ENCODE data around the gene PDZD11. TPM values are rescaled to one million over a fixed set of nuclear protein-coding genes. Genes with fewer than 3 reads are reported as not detected.

The PDZD11 gene
- polyA plus RNA-seq, 4 donors, result 43.6 to 121 (median 64.0) TPM

DNA sequence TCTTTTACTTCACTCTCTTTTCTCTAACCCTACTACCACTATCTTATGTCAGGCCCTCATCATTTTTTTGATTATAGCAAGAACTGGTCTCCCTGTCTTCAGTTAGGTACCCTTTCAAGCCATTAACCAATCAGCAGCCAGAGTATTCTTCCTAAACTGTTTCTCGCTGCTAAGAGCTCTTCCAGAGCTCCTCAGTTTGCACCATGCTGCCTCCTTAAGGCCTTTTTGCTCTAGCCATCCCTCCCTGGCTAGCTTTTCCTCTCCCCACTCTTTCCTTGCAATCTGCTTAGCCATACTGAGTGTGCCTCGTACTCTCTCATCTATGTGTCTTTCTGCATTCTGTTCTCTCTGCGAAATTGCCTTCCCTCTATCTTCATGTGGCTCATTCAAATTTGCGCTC is 33.1 kb upstream of the PDZD11 start:
- H3K4me1 ChIP-seq (ENCODE audit: control insufficient read depth in 3 of 3, insufficient read depth in 2 of 3, low read depth in 1 of 3, low read length in 2 of 3), result no peaks in the 10 kb centered on the region
- no peak overlapping the region for H3K4me3 ChIP-seq (ENCODE audit: low read depth in 1 of 3, low read length in 3 of 3)
- no peak for DNase-seq
- FAIRE-seq, result no peak
- H3K27me3 ChIP-seq (ENCODE audit: control insufficient read depth in 3 of 3, insufficient read depth in 3 of 3, low read length in 3 of 3), result no peaks in the 10 kb centered on the region
- H3K36me3 ChIP-seq (ENCODE audit: control insufficient read depth in 3 of 3, insufficient read depth in 2 of 3, low read depth in 1 of 3, low read length in 3 of 3), result no peaks in the 10 kb centered on the region
- no peak overlapping the region for H3K27ac ChIP-seq (ENCODE audit: low read depth in 1 of 3, low read length in 2 of 3)
- WGBS, 3 donors, result 89 to 98% (median 97%) methylated on average over 4 of the region's 4 CpGs
- no peaks in the 10 kb centered on the region for H3K9me3 ChIP-seq (ENCODE audit: control insufficient read depth in 2 of 2, insufficient read depth in 1 of 2, low read depth in 1 of 2, low read length in 1 of 2)

- FAIRE-seq, result no peak
- no peaks in the 10 kb centered on the region for H3K4me1 ChIP-seq (ENCODE audit: control insufficient read depth in 3 of 3, insufficient read depth in 2 of 3, low read depth in 1 of 3, low read length in 2 of 3)
- no peak overlapping the region for H3K4me3 ChIP-seq (ENCODE audit: low read depth in 1 of 3, low read length in 3 of 3)
- no peak for DNase-seq
- H3K27me3 ChIP-seq (ENCODE audit: control insufficient read depth in 3 of 3, insufficient read depth in 3 of 3, low read length in 3 of 3), result no peaks in the 10 kb centered on the region
- H3K9me3 ChIP-seq (ENCODE audit: control insufficient read depth in 2 of 2, insufficient read depth in 1 of 2, low read depth in 1 of 2, low read length in 1 of 2), result no peaks in the 10 kb centered on the region
- WGBS, 3 donors, result 82 to 100% (median 97%) methylated on average over 1 of the region's 1 CpG
- H3K27ac ChIP-seq (ENCODE audit: low read depth in 1 of 3, low read length in 2 of 3), result no peak overlapping the region
- no peaks in the 10 kb centered on the region for H3K36me3 ChIP-seq (ENCODE audit: control insufficient read depth in 3 of 3, insufficient read depth in 2 of 3, low read depth in 1 of 3, low read length in 3 of 3)
Observed at GRCh38 chrX:70313503-70313902, 23.8 kb upstream of the PDZD11 start.

DNA sequence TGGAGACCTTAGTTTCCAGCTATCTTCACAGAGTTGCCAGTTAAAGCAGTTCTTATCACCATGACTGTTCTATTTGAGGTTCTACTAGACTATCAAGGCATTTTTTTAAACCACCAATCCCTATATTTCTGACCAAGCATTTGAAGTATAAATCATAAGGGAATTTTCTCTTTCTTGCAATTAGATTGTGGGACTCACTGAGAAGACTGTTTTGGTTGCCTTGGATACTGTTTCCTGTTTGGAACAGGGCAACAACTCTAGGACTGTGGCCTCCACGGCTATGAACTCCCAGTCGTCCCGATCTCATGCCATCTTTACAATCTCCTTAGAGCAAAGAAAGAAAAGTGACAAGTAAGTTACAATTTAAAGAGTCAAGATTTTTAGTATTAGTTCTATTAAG is 12.0 kb upstream of the PDZD11 start:
- H3K36me3 ChIP-seq (ENCODE audit: control insufficient read depth in 3 of 3, insufficient read depth in 2 of 3, low read depth in 1 of 3, low read length in 3 of 3), result no peaks in the 10 kb centered on the region
- 53 to 84% (median 72%) methylated on average over 3 of the region's 3 CpGs for WGBS, 3 donors
- H3K27ac ChIP-seq (ENCODE audit: low read depth in 1 of 3, low read length in 2 of 3), result no peak overlapping the region
- no peaks in the 10 kb centered on the region for H3K4me1 ChIP-seq (ENCODE audit: control insufficient read depth in 3 of 3, insufficient read depth in 2 of 3, low read depth in 1 of 3, low read length in 2 of 3)
- DNase-seq (no peak), FAIRE-seq (no peak)
- no peaks in the 10 kb centered on the region for H3K9me3 ChIP-seq (ENCODE audit: control insufficient read depth in 2 of 2, insufficient read depth in 1 of 2, low read depth in 1 of 2, low read length in 1 of 2)
- no peaks in the 10 kb centered on the region for H3K27me3 ChIP-seq (ENCODE audit: control insufficient read depth in 3 of 3, insufficient read depth in 3 of 3, low read length in 3 of 3)
- H3K4me3 ChIP-seq (ENCODE audit: low read depth in 1 of 3, low read length in 3 of 3), result no peak overlapping the region

- Histone ChIP-seq H3K27me3 (ENCODE audit: control insufficient read depth in 3 of 3, insufficient read depth in 3 of 3, low read length in 3 of 3) (no peaks in the 10 kb centered on the region), H3K9me3 (ENCODE audit: control insufficient read depth in 2 of 2, insufficient read depth in 1 of 2, low read depth in 1 of 2, low read length in 1 of 2) (no peaks in the 10 kb centered on the region), H3K4me3 (ENCODE audit: low read depth in 1 of 3, low read length in 3 of 3) (no peak overlapping the region), H3K27ac (ENCODE audit: low read depth in 1 of 3, low read length in 2 of 3) (no peak overlapping the region), H3K36me3 (ENCODE audit: control insufficient read depth in 3 of 3, insufficient read depth in 2 of 3, low read depth in 1 of 3, low read length in 3 of 3) (no peaks in the 10 kb centered on the region), H3K4me1 (ENCODE audit: control insufficient read depth in 3 of 3, insufficient read depth in 2 of 3, low read depth in 1 of 3, low read length in 2 of 3) (no peaks in the 10 kb centered on the region)
- DNase-seq, result no peak
- WGBS, 3 donors, result 86 to 94% (median 89%) methylated on average over 5 of the region's 5 CpGs
- no peak for FAIRE-seq
Observed at GRCh38 chrX:70293621-70294020, 3.9 kb upstream of the PDZD11 start.

DNA sequence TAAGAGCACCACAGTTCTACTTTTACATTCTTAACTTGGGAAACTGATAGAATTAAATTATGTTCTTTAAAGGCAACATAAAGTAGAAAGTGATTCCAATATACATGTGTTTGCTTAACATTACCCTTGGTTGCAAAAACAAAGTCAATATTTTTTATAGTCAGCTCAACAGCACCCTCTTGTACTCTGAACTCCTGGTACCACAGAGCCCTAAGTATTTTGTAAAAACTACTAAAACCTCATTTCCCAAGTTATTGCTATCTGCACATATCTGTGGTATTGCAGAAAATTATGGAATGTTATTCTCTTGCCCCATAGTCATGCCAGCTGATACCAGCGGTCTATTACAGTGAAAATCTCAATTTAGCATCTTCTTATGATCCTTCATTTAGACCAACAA is 3.1 kb upstream of the PDZD11 start:
- no peak overlapping the region for H3K27ac ChIP-seq (ENCODE audit: low read depth in 1 of 3, low read length in 2 of 3)
- no peaks in the 10 kb centered on the region for H3K9me3 ChIP-seq (ENCODE audit: control insufficient read depth in 2 of 2, insufficient read depth in 1 of 2, low read depth in 1 of 2, low read length in 1 of 2)
- no peak overlapping the region for H3K4me3 ChIP-seq (ENCODE audit: low read depth in 1 of 3, low read length in 3 of 3)
- no peaks in the 10 kb centered on the region for H3K4me1 ChIP-seq (ENCODE audit: control insufficient read depth in 3 of 3, insufficient read depth in 2 of 3, low read depth in 1 of 3, low read length in 2 of 3)
- 0% methylated on average over 1 of the region's 1 CpG for WGBS, 3 donors
- FAIRE-seq (no peak), DNase-seq (no peak)
- H3K27me3 ChIP-seq (ENCODE audit: control insufficient read depth in 3 of 3, insufficient read depth in 3 of 3, low read length in 3 of 3), result no peaks in the 10 kb centered on the region
- no peaks in the 10 kb centered on the region for H3K36me3 ChIP-seq (ENCODE audit: control insufficient read depth in 3 of 3, insufficient read depth in 2 of 3, low read depth in 1 of 3, low read length in 3 of 3)

DNA sequence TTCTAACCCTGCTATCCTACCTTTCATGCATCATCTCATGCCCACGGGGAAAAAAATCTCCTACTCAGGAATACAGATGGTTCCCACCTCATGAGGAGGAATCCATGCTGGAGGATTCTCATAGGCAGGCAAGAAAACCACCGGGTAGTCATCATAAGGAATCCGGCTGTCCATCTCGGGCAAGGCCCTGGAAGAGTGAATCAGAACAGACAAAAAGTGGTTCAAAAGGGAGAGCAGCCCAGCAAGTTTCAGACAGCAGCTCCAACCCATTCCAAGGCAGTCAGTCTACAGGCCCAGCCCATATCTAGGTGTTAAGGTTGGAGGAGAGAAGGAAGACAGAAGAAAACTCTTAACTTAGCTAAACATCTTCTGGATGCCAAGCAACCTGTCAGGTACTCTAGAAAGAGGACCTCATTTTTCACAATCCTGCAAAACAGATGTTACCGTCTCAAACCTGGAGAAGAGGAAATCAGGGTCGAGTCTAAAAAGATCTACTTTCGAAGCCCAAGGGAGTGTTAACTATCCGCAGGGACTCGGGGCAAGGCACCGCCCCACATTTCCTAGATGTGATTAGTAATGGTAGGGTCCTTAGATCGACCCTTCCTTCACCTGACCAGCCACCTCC is 447 bp downstream of the PDZD11 start:
- H3K9me3 ChIP-seq (ENCODE audit: control insufficient read depth in 2 of 2, insufficient read depth in 1 of 2, low read depth in 1 of 2, low read length in 1 of 2), result no peaks in the 10 kb centered on the region
- WGBS, 3 donors, result 25 to 53% (median 27%) methylated on average over 11 of the region's 11 CpGs
- FAIRE-seq (no peak), DNase-seq (no peak)
- no peaks in the 10 kb centered on the region for H3K4me1 ChIP-seq (ENCODE audit: control insufficient read depth in 3 of 3, insufficient read depth in 2 of 3, low read depth in 1 of 3, low read length in 2 of 3)
- peak overlapping the region; percentile 46 to 74 (median 64) for H3K4me3 ChIP-seq (ENCODE audit: low read depth in 1 of 3, low read length in 3 of 3)
- H3K36me3 ChIP-seq (ENCODE audit: control insufficient read depth in 3 of 3, insufficient read depth in 2 of 3, low read depth in 1 of 3, low read length in 3 of 3), result peaks cover 0 to 7% (median 0%) of the 10 kb centered on the region in 3 donors
- H3K27me3 ChIP-seq (ENCODE audit: control insufficient read depth in 3 of 3, insufficient read depth in 3 of 3, low read length in 3 of 3), result no peaks in the 10 kb centered on the region
- H3K27ac ChIP-seq (ENCODE audit: low read depth in 1 of 3, low read length in 2 of 3), result peak overlapping the region; percentile 57 to 85 (median 65)

- Histone ChIP-seq H3K27ac (ENCODE audit: low read depth in 1 of 3, low read length in 2 of 3) (no peak within 1 kb of the TSS), H3K36me3 (ENCODE audit: control insufficient read depth in 3 of 3, insufficient read depth in 2 of 3, low read depth in 1 of 3, low read length in 3 of 3) (peaks cover 0 to 3% (median 0%) of the 10 kb centered on the region in 3 donors), H3K9me3 (ENCODE audit: control insufficient read depth in 2 of 2, insufficient read depth in 1 of 2, low read depth in 1 of 2, low read length in 1 of 2) (no peaks in the 10 kb centered on the region), H3K27me3 (ENCODE audit: control insufficient read depth in 3 of 3, insufficient read depth in 3 of 3, low read length in 3 of 3) (no peaks in the 10 kb centered on the region), H3K4me1 (ENCODE audit: control insufficient read depth in 3 of 3, insufficient read depth in 2 of 3, low read depth in 1 of 3, low read length in 2 of 3) (no peaks in the 10 kb centered on the region), H3K4me3 (ENCODE audit: low read depth in 1 of 3, low read length in 3 of 3) (no peak within 1 kb of the TSS)
- 92 to 97% (median 93%) methylated on average over 21 of the region's 21 CpGs for WGBS, 3 donors
- no peak for FAIRE-seq
- no peak for DNase-seq
Observed at GRCh38 chrX:70281951-70282350, 7.8 kb downstream of the PDZD11 start, which contains the start of gene RAB41. TSS of gene RAB41 (plus strand) at chrX:70282172. CDS start at chrX:70282218, 46 bp downstream.

DNA sequence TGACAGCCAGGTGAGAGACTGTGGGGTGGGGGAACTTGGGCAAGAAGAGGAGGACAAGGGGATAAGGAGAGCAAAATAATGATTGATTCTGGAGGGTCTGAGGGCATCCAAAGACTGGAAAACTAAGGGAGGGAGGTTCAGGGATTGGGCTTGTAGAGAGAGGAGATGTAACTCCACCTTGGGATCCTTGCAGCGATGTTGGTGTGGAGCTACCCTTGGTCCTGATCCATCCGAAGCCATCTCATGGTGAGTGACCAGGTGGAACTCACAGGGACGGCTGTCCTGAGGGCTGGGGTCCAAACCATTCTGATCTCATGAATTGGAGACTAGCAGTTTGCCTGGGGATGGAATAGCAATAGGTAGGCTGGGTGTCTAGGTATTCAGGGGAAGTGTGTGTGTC is 9.2 kb downstream of the PDZD11 start:
- H3K4me3 ChIP-seq (ENCODE audit: low read depth in 1 of 3, low read length in 3 of 3), result no peak overlapping the region
- no peaks in the 10 kb centered on the region for H3K4me1 ChIP-seq (ENCODE audit: control insufficient read depth in 3 of 3, insufficient read depth in 2 of 3, low read depth in 1 of 3, low read length in 2 of 3)
- no peak for FAIRE-seq
- DNase-seq, result no peak
- 91 to 95% (median 93%) methylated on average over 3 of the region's 3 CpGs for WGBS, 3 donors
- no peaks in the 10 kb centered on the region for H3K9me3 ChIP-seq (ENCODE audit: control insufficient read depth in 2 of 2, insufficient read depth in 1 of 2, low read depth in 1 of 2, low read length in 1 of 2)
- H3K27ac ChIP-seq (ENCODE audit: low read depth in 1 of 3, low read length in 2 of 3), result no peak overlapping the region
- no peaks in the 10 kb centered on the region for H3K36me3 ChIP-seq (ENCODE audit: control insufficient read depth in 3 of 3, insufficient read depth in 2 of 3, low read depth in 1 of 3, low read length in 3 of 3)
- H3K27me3 ChIP-seq (ENCODE audit: control insufficient read depth in 3 of 3, insufficient read depth in 3 of 3, low read length in 3 of 3), result no peaks in the 10 kb centered on the region

GRCh38 chrX:70279081-70279480 is 10.6 kb downstream of the PDZD11 start:
- FAIRE-seq, result no peak
- Histone ChIP-seq H3K27ac (ENCODE audit: low read depth in 1 of 3, low read length in 2 of 3) (no peak overlapping the region), H3K4me3 (ENCODE audit: low read depth in 1 of 3, low read length in 3 of 3) (no peak overlapping the region), H3K4me1 (ENCODE audit: control insufficient read depth in 3 of 3, insufficient read depth in 2 of 3, low read depth in 1 of 3, low read length in 2 of 3) (no peaks in the 10 kb centered on the region), H3K36me3 (ENCODE audit: control insufficient read depth in 3 of 3, insufficient read depth in 2 of 3, low read depth in 1 of 3, low read length in 3 of 3) (no peaks in the 10 kb centered on the region), H3K27me3 (ENCODE audit: control insufficient read depth in 3 of 3, insufficient read depth in 3 of 3, low read length in 3 of 3) (no peaks in the 10 kb centered on the region), H3K9me3 (ENCODE audit: control insufficient read depth in 2 of 2, insufficient read depth in 1 of 2, low read depth in 1 of 2, low read length in 1 of 2) (no peaks in the 10 kb centered on the region)
- 86 to 96% (median 92%) methylated on average over 3 of the region's 3 CpGs for WGBS, 3 donors
- DNase-seq, result no peak

Data from small intestine (tissue), 7 donors.